GM23248 (cell line): ENCODE data around the gene COPZ2.

ENCODE experiments used
- EZH2 ChIP-seq: fragments of 200-600 bp; sonication (generic); IDR thresholded peaks from 2 replicates; pipeline ENCODE4 v1.6.1; 2018; ENCODE audit warnings: antibody characterized with exemption, mild to moderate bottlenecking; ENCODE audit not compliant: insufficient read depth, poor library complexity, severe bottlenecking
- EZH2phosphoT487 ChIP-seq: fragments of 200-600 bp; sonication (generic); IDR thresholded peaks from 2 replicates; pipeline ENCODE4 v1.6.1; 2018; ENCODE audit warnings: antibody characterized with exemption, moderate library complexity, mild to moderate bottlenecking, low read depth; ENCODE audit not compliant: insufficient read depth

DNA sequence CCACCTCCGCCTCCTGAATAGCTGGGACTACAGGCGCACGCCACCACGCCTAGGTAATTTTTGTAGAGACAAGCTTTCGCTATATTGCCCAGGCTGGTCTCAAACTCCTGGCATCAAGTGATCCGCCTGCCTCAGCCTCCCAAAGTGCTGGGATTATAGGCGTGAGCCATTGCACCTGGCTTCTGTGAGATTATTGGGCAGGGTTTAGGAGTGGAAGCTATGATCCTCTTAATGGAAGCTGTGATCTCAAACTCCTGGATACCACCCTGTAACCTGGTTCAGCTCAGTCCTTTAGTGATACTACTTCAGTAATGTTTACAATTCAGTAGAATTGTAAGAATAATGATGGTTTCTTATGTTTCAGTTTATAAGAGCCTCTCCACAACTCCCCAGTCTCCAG is 24.7 kb upstream of the COPZ2 start:
- TF ChIP-seq EZH2: no peak
- no peak for TF ChIP-seq EZH2phosphoT487
